ENCODE measurements around the gene PZP.
"Not testable (repeated sequence)": the region's sequence is repeated elsewhere in the genome, so short reads cannot be mapped to it uniquely, and the experiment has no call there.

PZP gene

GRCh38 chr12:9208229-9208628, at the start of gene PZP:
TSS of gene PZP (minus strand) at chr12:9208395. CDS start at chr12:9208341, 54 bp downstream.
- no peak for DNase-seq

GRCh38 chr12:9256758-9257405, 48.7 kb upstream of the PZP start:
- no peak for DNase-seq

GRCh38 chr12:9256341-9256740, 48.1 kb upstream of the PZP start:
- no peak for DNase-seq

- DNase-seq, result no peak
These were observed 47.6 kb upstream of the PZP start for GRCh38 chr12:9255837-9256236.

- no peak for DNase-seq
These were observed 45.3 kb upstream of the PZP start for GRCh38 chr12:9253464-9253863.

GRCh38 chr12:9252791-9253190, 44.6 kb upstream of the PZP start:
- DNase-seq, result not testable (repeated sequence)

- no peak for DNase-seq
These were observed 44.1 kb upstream of the PZP start for GRCh38 chr12:9252256-9252655.

- DNase-seq, result no peak
These were observed 40.2 kb upstream of the PZP start for GRCh38 chr12:9248435-9248834.

- no peak for DNase-seq
These were observed 36.7 kb upstream of the PZP start for GRCh38 chr12:9244894-9245293.

GRCh38 chr12:9243999-9244649, 35.9 kb upstream of the PZP start:
- no peak for DNase-seq

GRCh38 chr12:9241301-9241700, 33.1 kb upstream of the PZP start:
- DNase-seq, result no peak

- DNase-seq, result no peak
These were observed 32.6 kb upstream of the PZP start for GRCh38 chr12:9240776-9241175.

GRCh38 chr12:9240004-9240635, 31.9 kb upstream of the PZP start:
- DNase-seq, result not testable (repeated sequence)

- no peak for DNase-seq
These were observed 29.1 kb upstream of the PZP start for GRCh38 chr12:9237286-9237685.

- no peak for DNase-seq
These were observed 27.3 kb upstream of the PZP start for GRCh38 chr12:9235519-9235918.

- no peak for DNase-seq
These were observed 19.8 kb upstream of the PZP start for GRCh38 chr12:9227950-9228349.

GRCh38 chr12:9223830-9224229, 15.6 kb upstream of the PZP start:
- no peak for DNase-seq

- no peak for DNase-seq
These were observed 13.3 kb upstream of the PZP start for GRCh38 chr12:9221483-9221882.

GRCh38 chr12:9221011-9221410, 12.8 kb upstream of the PZP start:
- DNase-seq, result not testable (repeated sequence)

GRCh38 chr12:9214534-9214933, 6.3 kb upstream of the PZP start:
- DNase-seq, result no peak

- DNase-seq, result no peak
These were observed 3.5 kb upstream of the PZP start for GRCh38 chr12:9211687-9212086.

- DNase-seq, result no peak
These were observed 3.8 kb downstream of the PZP start for GRCh38 chr12:9204380-9204779.

GRCh38 chr12:9198012-9198411, 10.2 kb downstream of the PZP start:
- no peak for DNase-seq

GRCh38 chr12:9184276-9184675, 23.9 kb downstream of the PZP start:
- DNase-seq, result no peak

Data from fibroblast of upper back skin (primary cell).